ENCODE data around the gene CTDSP1. TPM values are rescaled to one million over a fixed set of nuclear protein-coding genes. Genes with fewer than 3 reads are reported as not detected.

Gene CTDSP1
- total RNA-seq, 4 donors from 2014 or later = 122 to 164 (median 140) TPM

- peak overlapping the region; percentile 72 to 98 (median 94) for H3K4me3 ChIP-seq
- H3K27ac ChIP-seq = peak overlapping the region; percentile 96 to 100 (median 98)
- no peaks in the 10 kb centered on the region for H3K9me3 ChIP-seq
- H3K27me3 ChIP-seq = no peaks in the 10 kb centered on the region
- peaks cover 0 to 24% (median 4%) of the 10 kb centered on the region in 3 donors for H3K36me3 ChIP-seq
- TF ChIP-seq EP300 (IDR thresholded peaks at IDR 0.05) = peak in 1 of 2 donors; percentile 27
- peak; percentile 41 to 58 for TF ChIP-seq POLR2A (IDR thresholded peaks at IDR 0.05)
- TF ChIP-seq CTCF (IDR thresholded peaks at IDR 0.05) = peak in 2 of 5 experiments; percentile 29 to 57
- DNase-seq (ENCODE audit: low spot score in 2 of 2) = peak; percentile 69 to 79
- 0 to 1% methylated on average over 69 to 74 of the region's 95 CpGs for WGBS, 2 donors
- H3K4me1 ChIP-seq = peaks cover 0 to 54% (median 37%) of the 10 kb centered on the region in 4 donors
Measured at GRCh38 chr2:218398437-218399390, 954 bp upstream of the CTDSP1 start.

GRCh38 chr2:218400167-218400929, 680 bp downstream of the CTDSP1 start:
- Histone ChIP-seq H3K27ac (peak overlapping the region; percentile 96 to 100 (median 98)), H3K27me3 (no peaks in the 10 kb centered on the region), H3K4me3 (peak overlapping the region; percentile 72 to 98 (median 94)), H3K4me1 (peaks cover 0 to 63% (median 44%) of the 10 kb centered on the region in 4 donors), H3K9me3 (no peaks in the 10 kb centered on the region), H3K36me3 (peaks cover 0 to 41% (median 4%) of the 10 kb centered on the region in 3 donors)
- TF ChIP-seq CTCF (IDR thresholded peaks at IDR 0.05) = no peak
- peak in 1 of 2 donors; percentile 11 for TF ChIP-seq POLR2A (IDR thresholded peaks at IDR 0.05)
- TF ChIP-seq EP300 (IDR thresholded peaks at IDR 0.05) = no peak
- 0 to 1% methylated on average over 33 to 45 of the region's 63 CpGs for WGBS, 2 donors
- DNase-seq (ENCODE audit: low spot score in 2 of 2) = no peak

- Histone ChIP-seq H3K27me3 (no peaks in the 10 kb centered on the region), H3K4me1 (peaks cover 0 to 66% (median 46%) of the 10 kb centered on the region in 4 donors), H3K9me3 (no peaks in the 10 kb centered on the region), H3K27ac (peak overlapping the region; percentile 96 to 100 (median 98)), H3K36me3 (peaks cover 0 to 41% (median 4%) of the 10 kb centered on the region in 3 donors), H3K4me3 (peak overlapping the region; percentile 72 to 98 (median 94))
- no peak for DNase-seq (ENCODE audit: low spot score in 2 of 2)
- no peak for TF ChIP-seq EP300 (IDR thresholded peaks at IDR 0.05)
- no peak for TF ChIP-seq CTCF (IDR thresholded peaks at IDR 0.05)
- no peak for TF ChIP-seq POLR2A (IDR thresholded peaks at IDR 0.05)
- 13 to 18% methylated on average over 7 to 10 of the region's 24 CpGs for WGBS, 2 donors
Measured at GRCh38 chr2:218400930-218401881, 1.5 kb downstream of the CTDSP1 start.

GRCh38 chr2:218401890-218402289, 2.2 kb downstream of the CTDSP1 start:
- DNase-seq (ENCODE audit: low spot score in 2 of 2) = no peak
- Histone ChIP-seq H3K4me3 (peak overlapping the region in 3 of 4 donors; percentile 91 to 98 (median 98)), H3K27ac (peak overlapping the region; percentile 96 to 100 (median 98)), H3K27me3 (no peaks in the 10 kb centered on the region), H3K9me3 (no peaks in the 10 kb centered on the region), H3K36me3 (peaks cover 0 to 41% (median 4%) of the 10 kb centered on the region in 3 donors), H3K4me1 (peaks cover 0 to 69% (median 46%) of the 10 kb centered on the region in 4 donors)
- TF ChIP-seq CTCF (IDR thresholded peaks at IDR 0.05) (no peak), EP300 (IDR thresholded peaks at IDR 0.05) (no peak), POLR2A (IDR thresholded peaks at IDR 0.05) (no peak)
- WGBS, 2 donors = 52 to 64% methylated on average over 8 to 9 of the region's 9 CpGs

All from tibial nerve (tissue), 4 donors.